SKM-1 treated with dmso at 0.1 percent for 144 hours (cell line): ENCODE measurements around the gene SPOCK2.

Experiments used
- DNase-seq: peaks from one replicate; lab custom pipeline; 2025; ENCODE audit not compliant: unreplicated experiment; lab: John Stamatoyannopoulos, UW

Gene SPOCK2

GRCh38 chr10:72011976-72012512 is 76.3 kb downstream of the SPOCK2 start:
- no peak for DNase-seq

GRCh38 chr10:72011468-72011867 is 76.9 kb downstream of the SPOCK2 start:
- DNase-seq: no peak

- DNase-seq: no peak
These were observed 77.3 kb downstream of the SPOCK2 start for GRCh38 chr10:72011016-72011415.

GRCh38 chr10:72010234-72010973 is 77.9 kb downstream of the SPOCK2 start:
- no peak for DNase-seq

- DNase-seq: no peak
These were observed 78.8 kb downstream of the SPOCK2 start for GRCh38 chr10:72009425-72010081.

- no peak for DNase-seq
These were observed 79.3 kb downstream of the SPOCK2 start for GRCh38 chr10:72009051-72009424.
